Measurements from ENCODE around the gene IQUB.
"Not testable (repeated sequence)": the region's sequence is repeated elsewhere in the genome, so short reads cannot be mapped to it uniquely, and the experiment has no call there.

The IQUB gene

GRCh38 chr7:123548406-123548805 lies 14.0 kb upstream of the IQUB start:
- in situ Hi-C loops (cut with MboI; ENCODE audit: low sequenced_read_pairs) = no loop called here

- in situ Hi-C loops (cut with MboI; ENCODE audit: low sequenced_read_pairs) = no loop called here
Observed at GRCh38 chr7:123539871-123540270, 5.5 kb upstream of the IQUB start.

- in situ Hi-C loops (cut with MboI; ENCODE audit: low sequenced_read_pairs) = no loop called here
Observed at GRCh38 chr7:123538897-123539296, 4.5 kb upstream of the IQUB start.

GRCh38 chr7:123538189-123538714 lies 3.9 kb upstream of the IQUB start:
- in situ Hi-C loops (cut with MboI; ENCODE audit: low sequenced_read_pairs) = no loop called here

- in situ Hi-C loops (cut with MboI; ENCODE audit: low sequenced_read_pairs) = no loop called here
Observed at GRCh38 chr7:123537026-123537642, 2.7 kb upstream of the IQUB start.

- in situ Hi-C loops (cut with MboI; ENCODE audit: low sequenced_read_pairs) = no loop called here
Observed at GRCh38 chr7:123535517-123535916, 1.1 kb upstream of the IQUB start.

GRCh38 chr7:123533929-123534382 lies 439 bp downstream of the IQUB start:
- in situ Hi-C loops (cut with MboI; ENCODE audit: low sequenced_read_pairs) = no loop called here

- in situ Hi-C loops (cut with MboI; ENCODE audit: low sequenced_read_pairs) = no loop called here
Observed at GRCh38 chr7:123533553-123533917, 860 bp downstream of the IQUB start.

- in situ Hi-C loops (cut with MboI; ENCODE audit: low sequenced_read_pairs) = not testable (repeated sequence)
Observed at GRCh38 chr7:123532788-123533552, 1.4 kb downstream of the IQUB start.

GRCh38 chr7:123532343-123532742 lies 2.1 kb downstream of the IQUB start:
- in situ Hi-C loops (cut with MboI; ENCODE audit: low sequenced_read_pairs) = not testable (repeated sequence)

- in situ Hi-C loops (cut with MboI; ENCODE audit: low sequenced_read_pairs) = not testable (repeated sequence)
Observed at GRCh38 chr7:123530035-123530591, 4.3 kb downstream of the IQUB start.

GRCh38 chr7:123528265-123528664 lies 6.1 kb downstream of the IQUB start:
- in situ Hi-C loops (cut with MboI; ENCODE audit: low sequenced_read_pairs) = no loop called here

GRCh38 chr7:123527712-123528225 lies 6.6 kb downstream of the IQUB start:
- in situ Hi-C loops (cut with MboI; ENCODE audit: low sequenced_read_pairs) = not testable (repeated sequence)

- in situ Hi-C loops (cut with MboI; ENCODE audit: low sequenced_read_pairs) = not testable (repeated sequence)
Observed at GRCh38 chr7:123526533-123526932, 7.9 kb downstream of the IQUB start.

- in situ Hi-C loops (cut with MboI; ENCODE audit: low sequenced_read_pairs) = no loop called here
Observed at GRCh38 chr7:123522066-123522465, 12.3 kb downstream of the IQUB start.

GRCh38 chr7:123505221-123505620 lies 29.2 kb downstream of the IQUB start:
- in situ Hi-C loops (cut with MboI; ENCODE audit: low sequenced_read_pairs) = no loop called here

- in situ Hi-C loops (cut with MboI; ENCODE audit: low sequenced_read_pairs) = no loop called here
Observed at GRCh38 chr7:123502201-123502600, 32.2 kb downstream of the IQUB start.

GRCh38 chr7:123500878-123501489 lies 33.4 kb downstream of the IQUB start:
- in situ Hi-C loops (cut with MboI; ENCODE audit: low sequenced_read_pairs) = no loop called here

GRCh38 chr7:123499211-123499970 lies 35.0 kb downstream of the IQUB start:
- in situ Hi-C loops (cut with MboI; ENCODE audit: low sequenced_read_pairs) = no loop called here

- in situ Hi-C loops (cut with MboI; ENCODE audit: low sequenced_read_pairs) = no loop called here
Observed at GRCh38 chr7:123498601-123499000, 35.8 kb downstream of the IQUB start.

- in situ Hi-C loops (cut with MboI; ENCODE audit: low sequenced_read_pairs) = no loop called here
Observed at GRCh38 chr7:123498031-123498430, 36.4 kb downstream of the IQUB start.

Data from HL-60/S4 treated with retinoic acid at 250 ng/mL for 4 days and 3 days (cell line).